ENCODE data around the gene SH3RF1. TPM values are rescaled to one million over a fixed set of nuclear protein-coding genes. Genes with fewer than 3 reads are reported as not detected.

The SH3RF1 gene
- total and polyA plus RNA-seq, 2 experiments from 2014 or later, result 7.8 to 12.4 TPM

GRCh38 chr4:169245061-169245460 lies 25.7 kb downstream of the SH3RF1 start:
- H3K27ac Mint-ChIP-seq, result peak overlapping the region; percentile 76
- H3K36me3 Mint-ChIP-seq (ENCODE audit: low read depth), result peaks cover 15% of the 10 kb centered on the region
- Histone ChIP-seq H3F3A (replicated peaks; ENCODE audit: low read depth) (no peaks in the 10 kb centered on the region), H2AFZ (no peak overlapping the region), H3K27ac (ENCODE audit: low read depth) (no peak overlapping the region), H3K36me3 (ENCODE audit: insufficient read depth) (no peaks in the 10 kb centered on the region), H3K4me2 (peak overlapping the region; percentile 63; the same call in 1 of the 2 replicates), H3K4me3 (no peak overlapping the region), H3K27me3 (ENCODE audit: insufficient read depth) (no peaks in the 10 kb centered on the region), H3K79me2 (replicated peaks; ENCODE audit: insufficient read depth) (peaks cover 95% of the 10 kb centered on the region), H4K20me1 (replicated peaks; ENCODE audit: insufficient read depth) (no peaks in the 10 kb centered on the region), H3K9me2 (ENCODE audit: insufficient read depth) (no peaks in the 10 kb centered on the region), H3K4me1 (ENCODE audit: insufficient read depth) (peaks cover 25% of the 10 kb centered on the region)
- H3K27me3 Mint-ChIP-seq (ENCODE audit: insufficient read depth, low read depth, poor library complexity), result peaks cover 4% of the 10 kb centered on the region
- TF ChIP-seq ZNF462 (CRISPR knock-in tag; IDR thresholded peaks at IDR 0.05) (no peak), REST (IDR thresholded peaks at IDR 0.05; ENCODE audit: unreplicated experiment) (no peak)
- peaks cover 43% of the 10 kb centered on the region for H3K4me1 Mint-ChIP-seq
- no peak for ATAC-seq
- no peak for DNase-seq (ENCODE audit: low spot score)
- H3K4me3 Mint-ChIP-seq, result no peak overlapping the region
- no peaks in the 10 kb centered on the region for H3K9me3 Mint-ChIP-seq

Data from GM23338 (cell line).